Keratinocyte (primary cell): ENCODE data around the gene TRMO. TPM values are rescaled to one million over a fixed set of nuclear protein-coding genes. Genes with fewer than 3 reads are reported as not detected.

ENCODE experiments used
- DNase-seq: peaks from one replicate; pipeline ENCODE4 v3.0.0-alpha.2; 2011; ENCODE audit warnings: low read depth, missing footprints, low spot score
- FAIRE-seq: peaks from 2 replicates; lab custom pipeline; 2011; peaks lifted over from hg19 to GRCh38; lab: Jason Lieb, UNC
- H2AFZ ChIP-seq: 2 replicates; pipeline ENCODE4 v1.6.0; 2012; ENCODE audit warnings: low read length, control low read depth, inconsistent platforms; ENCODE audit not compliant: control insufficient read depth
- H3K27ac ChIP-seq: 2 replicates; pipeline ENCODE4 v1.5.1; 2011; ENCODE audit warnings: low read length; ENCODE audit not compliant: control insufficient read depth, insufficient read depth
- H3K27me3 ChIP-seq: 3 replicates; pipeline ENCODE4 v1.6.0; 2011; ENCODE audit warnings: low read length; ENCODE audit not compliant: control insufficient read depth, insufficient read depth; ENCODE audit errors: extremely low read depth
- H3K36me3 ChIP-seq, 2 experiments: 2 replicates in 1 of 2; 3 replicates in 1 of 2; pipeline ENCODE4 v1.5.1; 2011; ENCODE audit warnings: low read length in 2 of 2, mild to moderate bottlenecking in 1 of 2; ENCODE audit not compliant: control insufficient read depth in 2 of 2, insufficient read depth in 2 of 2; ENCODE audit errors: extremely low read depth in 1 of 2
- H3K4me1 ChIP-seq: 3 replicates; pipeline ENCODE4 v1.5.1; 2011; ENCODE audit warnings: low read length; ENCODE audit not compliant: control insufficient read depth, insufficient read depth; ENCODE audit errors: extremely low read depth
- H3K4me2 ChIP-seq: 3 replicates; pipeline ENCODE4 v1.6.0; 2011; ENCODE audit warnings: low read depth, low read length; ENCODE audit not compliant: control insufficient read depth, insufficient read depth; ENCODE audit errors: extremely low read depth
- H3K4me3 ChIP-seq, 3 experiments: fragments of 200-600 bp in 1 of 3; sonication (generic) in 1 of 3; 2 replicates in 2 of 3; 3 replicates in 1 of 3; pipeline ENCODE4 v1.5.1; 2011 to 2016; ENCODE audit warnings: low read length in 3 of 3, mild to moderate bottlenecking in 3 of 3, control low read depth in 2 of 3, inconsistent platforms in 1 of 3, low read depth in 1 of 3, mixed read lengths in 1 of 3, mixed run types in 1 of 3, moderate library complexity in 1 of 3; ENCODE audit not compliant: control insufficient read depth in 2 of 3, insufficient read depth in 2 of 3; ENCODE audit errors: extremely low read depth in 1 of 3
- H3K79me2 ChIP-seq: 2 replicates; pipeline ENCODE4 v1.6.0; 2012; ENCODE audit warnings: low read length; ENCODE audit not compliant: control insufficient read depth, insufficient read depth
- H3K9ac ChIP-seq: 3 replicates; pipeline ENCODE4 v1.6.0; 2011; ENCODE audit warnings: low read length; ENCODE audit not compliant: control insufficient read depth, insufficient read depth; ENCODE audit errors: extremely low read depth
- H3K9me1 ChIP-seq: 3 replicates; pipeline ENCODE4 v1.6.0; 2011; ENCODE audit warnings: low read length; ENCODE audit not compliant: control insufficient read depth, insufficient read depth; ENCODE audit errors: extremely low read depth
- H3K9me3 ChIP-seq: 2 replicates; pipeline ENCODE4 v1.5.1; 2012; ENCODE audit warnings: low read depth, low read length; ENCODE audit not compliant: control insufficient read depth
- H4K20me1 ChIP-seq: 3 replicates; pipeline ENCODE4 v1.6.0; 2011; ENCODE audit warnings: low read length; ENCODE audit not compliant: control insufficient read depth, insufficient read depth; ENCODE audit errors: extremely low read depth
- EZH2 ChIP-seq: IDR thresholded peaks from one replicate; pipeline ENCODE4 v1.6.1; 2012; ENCODE audit warnings: inconsistent platforms, mild to moderate bottlenecking, low read length, moderate library complexity
- dilution Hi-C: fragments of 300-500 bp; cut with MboI; formaldehyde crosslinking; loops from one replicate; pipeline ENCODE4 v1.7.0; 2020; ENCODE audit warnings: low sequenced_read_pairs; ENCODE audit not compliant: extremely low pct_ligation_motif_present
- polyA plus RNA-seq, 5 experiments: library from polyadenylated mRNA; depleted of rRNA in 3 of 5; stranded (reverse) in 3 of 5; stranded (forward) in 1 of 5; unstranded in 1 of 5; fragments of >200 nt; gene quantifications; 1 replicate in 1 of 5; 2 replicates in 3 of 5; 3 replicates in 1 of 5; pipeline versions ENCODE4 v1.2.1 to v1.2.3, GENCODE V29; 2011 to 2012; ENCODE audit warnings: missing spikeins in 2 of 5, low read depth in 1 of 5, low replicate concordance in 1 of 5
- TF ChIP-seq, protein P1 (sequence below), 3 experiments: IDR thresholded peaks in 1 of 3; conservative IDR thresholded peaks in 1 of 3; optimal IDR thresholded peaks in 1 of 3; 2 replicates in 2 of 3; 3 replicates in 1 of 3; pipeline versions ENCODE3 to v1.5.1; 2011; ENCODE audit warnings: low read length in 3 of 3, mild to moderate bottlenecking in 3 of 3, moderate library complexity in 2 of 3, control low read depth in 1 of 3, inconsistent platforms in 1 of 3; ENCODE audit not compliant: insufficient read depth in 2 of 3; ENCODE audit errors: extremely low read depth in 1 of 3

Gene TRMO
- polyA plus RNA-seq, 1 donor (not counting 4 experiments of a cell fraction or from before 2014, with no cell fraction given) = 19.4 TPM

DNA sequence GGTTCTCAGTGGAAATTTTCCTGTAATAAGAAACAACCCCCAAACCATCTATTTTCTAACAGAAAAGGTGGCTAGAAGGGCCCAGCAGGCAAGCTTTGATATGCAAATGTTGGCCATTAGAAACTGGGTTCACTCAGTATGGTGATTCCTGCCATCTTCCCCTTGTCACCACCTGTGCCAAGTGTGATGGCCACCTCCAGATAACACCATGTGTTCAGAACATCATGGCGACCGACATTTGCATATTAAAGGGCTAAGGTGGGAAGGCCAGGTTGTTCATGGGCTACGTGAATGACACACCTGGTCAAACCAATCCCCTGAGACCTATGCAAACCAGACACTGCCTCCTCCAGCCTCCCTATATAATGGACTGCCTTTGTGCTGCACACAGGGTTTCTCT lies 48.9 kb downstream of the TRMO start:
- FAIRE-seq = no peak
- no peak overlapping the region for H3K27ac ChIP-seq
- H3K27me3 ChIP-seq = no peaks in the 10 kb centered on the region
- no peak for DNase-seq
- no peaks in the 10 kb centered on the region for H3K9me3 ChIP-seq
- dilution Hi-C loops = no loop called here
- no peak overlapping the region for H3K4me3 ChIP-seq
- H3K9ac ChIP-seq = no peak overlapping the region
- no peaks in the 10 kb centered on the region for H3K79me2 ChIP-seq
- H3K4me2 ChIP-seq = no peak overlapping the region
- no peak overlapping the region for H2AFZ ChIP-seq
- no peaks in the 10 kb centered on the region for H3K36me3 ChIP-seq
- no peaks in the 10 kb centered on the region for H4K20me1 ChIP-seq
- TF ChIP-seq EZH2 = no peak
- TF ChIP-seq, protein P1, sequence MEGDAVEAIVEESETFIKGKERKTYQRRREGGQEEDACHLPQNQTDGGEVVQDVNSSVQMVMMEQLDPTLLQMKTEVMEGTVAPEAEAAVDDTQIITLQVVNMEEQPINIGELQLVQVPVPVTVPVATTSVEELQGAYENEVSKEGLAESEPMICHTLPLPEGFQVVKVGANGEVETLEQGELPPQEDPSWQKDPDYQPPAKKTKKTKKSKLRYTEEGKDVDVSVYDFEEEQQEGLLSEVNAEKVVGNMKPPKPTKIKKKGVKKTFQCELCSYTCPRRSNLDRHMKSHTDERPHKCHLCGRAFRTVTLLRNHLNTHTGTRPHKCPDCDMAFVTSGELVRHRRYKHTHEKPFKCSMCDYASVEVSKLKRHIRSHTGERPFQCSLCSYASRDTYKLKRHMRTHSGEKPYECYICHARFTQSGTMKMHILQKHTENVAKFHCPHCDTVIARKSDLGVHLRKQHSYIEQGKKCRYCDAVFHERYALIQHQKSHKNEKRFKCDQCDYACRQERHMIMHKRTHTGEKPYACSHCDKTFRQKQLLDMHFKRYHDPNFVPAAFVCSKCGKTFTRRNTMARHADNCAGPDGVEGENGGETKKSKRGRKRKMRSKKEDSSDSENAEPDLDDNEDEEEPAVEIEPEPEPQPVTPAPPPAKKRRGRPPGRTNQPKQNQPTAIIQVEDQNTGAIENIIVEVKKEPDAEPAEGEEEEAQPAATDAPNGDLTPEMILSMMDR (optimal IDR thresholded peaks at IDR 0.05 in 1 of 3, IDR thresholded peaks at IDR 0.05 in 1 of 3, conservative IDR thresholded peaks at IDR 0.05 in 1 of 3; ENCODE audit: extremely low read depth in 1 of 3, insufficient read depth in 2 of 3, low read length in 3 of 3) = no peak
- no peaks in the 10 kb centered on the region for H3K9me1 ChIP-seq
- H3K4me1 ChIP-seq = peaks cover 39% of the 10 kb centered on the region

DNA sequence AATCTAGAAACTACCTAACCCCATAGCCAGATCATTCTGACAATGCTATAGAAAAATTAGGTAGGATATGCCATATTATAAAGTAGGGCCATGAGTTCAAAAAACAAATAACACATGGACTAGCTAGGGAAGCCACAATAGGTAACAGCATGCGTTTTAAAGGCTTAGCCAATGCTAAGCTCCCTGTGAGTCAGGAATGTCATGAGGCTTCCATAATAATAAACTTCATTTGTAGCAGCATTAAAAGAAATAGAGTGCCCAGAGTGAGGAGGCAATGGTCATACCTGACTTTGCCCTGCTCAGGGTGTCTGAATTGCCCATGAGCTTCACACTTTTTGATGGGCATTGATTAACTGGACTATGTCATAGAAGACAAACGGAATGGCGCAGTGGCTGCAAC lies 53.4 kb downstream of the TRMO start:
- Histone ChIP-seq H3K4me2 (no peak overlapping the region), H3K9ac (no peak overlapping the region), H3K4me3 (no peak overlapping the region), H3K27ac (no peak overlapping the region), H3K27me3 (no peaks in the 10 kb centered on the region), H3K9me1 (no peaks in the 10 kb centered on the region), H4K20me1 (no peaks in the 10 kb centered on the region), H3K4me1 (peaks cover 9% of the 10 kb centered on the region), H3K79me2 (no peaks in the 10 kb centered on the region), H3K9me3 (no peaks in the 10 kb centered on the region), H2AFZ (no peak overlapping the region), H3K36me3 (no peaks in the 10 kb centered on the region)
- TF ChIP-seq EZH2 = no peak
- TF ChIP-seq, protein P1 (optimal IDR thresholded peaks at IDR 0.05 in 1 of 3, IDR thresholded peaks at IDR 0.05 in 1 of 3, conservative IDR thresholded peaks at IDR 0.05 in 1 of 3; ENCODE audit: extremely low read depth in 1 of 3, insufficient read depth in 2 of 3, low read length in 3 of 3) = no peak
- dilution Hi-C loops = no loop called here
- no peak for FAIRE-seq
- DNase-seq = no peak
